IPS DF 6.9 (cell line): ENCODE data around the gene TNNT3.

ENCODE experiments used
- DNase-seq: peaks from one replicate; pipeline ENCODE4 v3.0.0-alpha.2; 2013; ENCODE audit warnings: low read depth, low spot score
- H3K27ac ChIP-seq: one replicate; pipeline ENCODE4 v1.5.1; 2013; ENCODE audit warnings: low read length, control low read depth
- H3K27me3 ChIP-seq: 2 replicates; pipeline ENCODE4 v1.6.1; 2013; ENCODE audit warnings: mild to moderate bottlenecking, low read length; ENCODE audit not compliant: control insufficient read depth, insufficient read depth
- H3K36me3 ChIP-seq: 2 replicates; pipeline ENCODE4 v1.6.1; 2013; ENCODE audit warnings: low read length; ENCODE audit not compliant: control insufficient read depth, insufficient read depth
- H3K4me1 ChIP-seq: 2 replicates; pipeline ENCODE4 v1.6.1; 2013; ENCODE audit warnings: low read length; ENCODE audit not compliant: control insufficient read depth, insufficient read depth
- H3K4me3 ChIP-seq: 2 replicates; pipeline ENCODE4 v1.5.1; 2013; ENCODE audit warnings: mild to moderate bottlenecking, low read length
- H3K9me3 ChIP-seq: 2 replicates; pipeline ENCODE4 v1.6.1; 2013; ENCODE audit warnings: low read length, inconsistent platforms; ENCODE audit not compliant: control insufficient read depth, insufficient read depth
- whole genome bisulfite sequencing: extraction: QIAGEN DNeasy Blood & Tissue Kit; methylation state at CpG from one replicate; pipeline ENCODE4 v1.1.7; 2013; ENCODE audit warnings: mixed read lengths, missing lambda C conversion rate; ENCODE audit not compliant: insufficient read length, insufficient coverage; 5-methylcytosine and 5-hydroxymethylcytosine counted together

TNNT3 gene

GRCh38 chr11:1899686-1900085 lies 19.8 kb upstream of the TNNT3 start:
- no peak for DNase-seq
- no peaks in the 10 kb centered on the region for H3K36me3 ChIP-seq
- no peaks in the 10 kb centered on the region for H3K9me3 ChIP-seq
- no peaks in the 10 kb centered on the region for H3K27me3 ChIP-seq
- H3K4me3 ChIP-seq = no peak overlapping the region
- no peak overlapping the region for H3K27ac ChIP-seq
- no CpG with 5 or more reads among the region's 5 CpGs for WGBS
- no peaks in the 10 kb centered on the region for H3K4me1 ChIP-seq

GRCh38 chr11:1906181-1906580 lies 13.3 kb upstream of the TNNT3 start:
- Histone ChIP-seq H3K9me3 (no peaks in the 10 kb centered on the region), H3K4me3 (no peak overlapping the region), H3K4me1 (0 out of 2 replicates have a peak, but pooled peaks cover 5% of the 10 kb centered on the region), H3K27me3 (no peaks in the 10 kb centered on the region), H3K36me3 (no peaks in the 10 kb centered on the region), H3K27ac (no peak overlapping the region)
- no peak for DNase-seq
- WGBS = no CpG with 5 or more reads among the region's 5 CpGs

GRCh38 chr11:1906611-1907423 lies 12.7 kb upstream of the TNNT3 start:
- H3K4me1 ChIP-seq = 0 out of 2 replicates have a peak, but pooled peaks cover 5% of the 10 kb centered on the region
- H3K36me3 ChIP-seq = no peaks in the 10 kb centered on the region
- no peak overlapping the region for H3K27ac ChIP-seq
- WGBS = no CpG with 5 or more reads among the region's 14 CpGs
- no peaks in the 10 kb centered on the region for H3K9me3 ChIP-seq
- H3K27me3 ChIP-seq = no peaks in the 10 kb centered on the region
- no peak overlapping the region for H3K4me3 ChIP-seq
- DNase-seq = no peak

GRCh38 chr11:1908618-1909017 lies 10.9 kb upstream of the TNNT3 start:
- no CpG with 5 or more reads among the region's 9 CpGs for WGBS
- no peak for DNase-seq
- Histone ChIP-seq H3K36me3 (no peaks in the 10 kb centered on the region), H3K27me3 (no peaks in the 10 kb centered on the region), H3K4me1 (0 out of 2 replicates have a peak, but pooled peaks cover 5% of the 10 kb centered on the region), H3K27ac (no peak overlapping the region), H3K4me3 (no peak overlapping the region), H3K9me3 (no peaks in the 10 kb centered on the region)

GRCh38 chr11:1909524-1909923 lies 10.0 kb upstream of the TNNT3 start:
- WGBS = no CpG with 5 or more reads among the region's 7 CpGs
- Histone ChIP-seq H3K4me1 (0 out of 2 replicates have a peak, but pooled peaks cover 5% of the 10 kb centered on the region), H3K4me3 (no peak overlapping the region), H3K27me3 (no peaks in the 10 kb centered on the region), H3K36me3 (no peaks in the 10 kb centered on the region), H3K27ac (no peak overlapping the region), H3K9me3 (no peaks in the 10 kb centered on the region)
- no peak for DNase-seq

GRCh38 chr11:1912289-1912878 lies 7.1 kb upstream of the TNNT3 start:
- Histone ChIP-seq H3K9me3 (no peaks in the 10 kb centered on the region), H3K4me3 (no peak overlapping the region), H3K4me1 (peaks cover 7% of the 10 kb centered on the region), H3K36me3 (no peaks in the 10 kb centered on the region), H3K27me3 (no peaks in the 10 kb centered on the region), H3K27ac (no peak overlapping the region)
- DNase-seq = no peak
- no CpG with 5 or more reads among the region's 13 CpGs for WGBS

GRCh38 chr11:1913271-1914060 lies 6.0 kb upstream of the TNNT3 start:
- Histone ChIP-seq H3K36me3 (no peaks in the 10 kb centered on the region), H3K9me3 (no peaks in the 10 kb centered on the region), H3K4me3 (no peak overlapping the region), H3K4me1 (peaks cover 6% of the 10 kb centered on the region), H3K27me3 (no peaks in the 10 kb centered on the region), H3K27ac (no peak overlapping the region)
- DNase-seq = no peak
- no CpG with 5 or more reads among the region's 31 CpGs for WGBS

GRCh38 chr11:1915795-1916131 lies 3.7 kb upstream of the TNNT3 start:
- 100% methylated on average over 2 of the region's 2 CpGs for WGBS
- Histone ChIP-seq H3K36me3 (no peaks in the 10 kb centered on the region), H3K27ac (no peak overlapping the region), H3K9me3 (no peaks in the 10 kb centered on the region), H3K4me1 (peaks cover 3% of the 10 kb centered on the region), H3K27me3 (no peaks in the 10 kb centered on the region), H3K4me3 (no peak overlapping the region)
- no peak for DNase-seq

- DNase-seq = no peak
Observed at GRCh38 chr11:1916132-1916985, 3.1 kb upstream of the TNNT3 start.

More at GRCh38 chr11:1916132-1916985, 3.1 kb upstream of the TNNT3 start:
- Histone ChIP-seq H3K27me3 (no peaks in the 10 kb centered on the region), H3K27ac (no peak overlapping the region), H3K9me3 (no peaks in the 10 kb centered on the region), H3K4me3 (no peak overlapping the region), H3K4me1 (peaks cover 3% of the 10 kb centered on the region), H3K36me3 (no peaks in the 10 kb centered on the region)
- no CpG with 5 or more reads among the region's 14 CpGs for WGBS
